Cardiac fibroblast (primary cell): Measurements from ENCODE around the gene SKOR2.
A peak's percentile ranks its signal among the peaks of the same experiment; 100 is the strongest.
"Not testable (repeated sequence)": the region's sequence is repeated elsewhere in the genome, so short reads cannot be mapped to it uniquely, and the experiment has no call there.

Experiments used
- DNase-seq, 2 donors: peaks; one replicate each; pipeline versions ENCODE4 v3.0.0 to v3.0.0-alpha.2; 2010; ENCODE audit warnings: low read depth in 2 of 2
- H3K4me3 ChIP-seq, 2 donors: replicated peaks in 1 of 2; 1 replicate in 1 of 2; 2 replicates in 1 of 2; pipeline ENCODE4 v1.5.1; 2011; ENCODE audit warnings: low read depth in 2 of 2, low read length in 2 of 2, mild to moderate bottlenecking in 2 of 2, moderate library complexity in 1 of 2
- CTCF ChIP-seq: IDR thresholded peaks from one replicate; pipeline ENCODE4 v1.5.1; 2011; ENCODE audit warnings: low read depth, mild to moderate bottlenecking, low read length, inconsistent platforms

Gene SKOR2

GRCh38 chr18:47215554-47216138, 35.8 kb downstream of the SKOR2 start:
- no peak overlapping the region for H3K4me3 ChIP-seq
- peak; percentile 67 to 78 for DNase-seq
- TF ChIP-seq CTCF = peak; percentile 53

- no peak for DNase-seq
- no peak overlapping the region for H3K4me3 ChIP-seq
- TF ChIP-seq CTCF = no peak
These were observed 42.3 kb downstream of the SKOR2 start for GRCh38 chr18:47209171-47209570.

GRCh38 chr18:47206945-47207637, 44.4 kb downstream of the SKOR2 start:
- H3K4me3 ChIP-seq = no peak overlapping the region
- no peak for TF ChIP-seq CTCF
- DNase-seq = no peak

- peak; percentile 56 to 68 for DNase-seq
- H3K4me3 ChIP-seq = no peak overlapping the region
- peak; percentile 90 for TF ChIP-seq CTCF
These were observed 46.4 kb downstream of the SKOR2 start for GRCh38 chr18:47204908-47205522.

- no peak for TF ChIP-seq CTCF
- DNase-seq = no peak
These were observed 47.6 kb downstream of the SKOR2 start for GRCh38 chr18:47203626-47204464.

GRCh38 chr18:47195961-47196360, 55.5 kb downstream of the SKOR2 start:
- not testable (repeated sequence) for H3K4me3 ChIP-seq, DNase-seq

More at GRCh38 chr18:47203626-47204464, 47.6 kb downstream of the SKOR2 start:
- H3K4me3 ChIP-seq = no peak overlapping the region

GRCh38 chr18:47191961-47192360, 59.5 kb downstream of the SKOR2 start:
- peak; percentile 16 to 66 for DNase-seq
- no peak for TF ChIP-seq CTCF
- no peak overlapping the region for H3K4me3 ChIP-seq
